HG02678 (cell line): ENCODE results near the gene FAM118A.
"Not testable (repeated sequence)": the region's sequence is repeated elsewhere in the genome, so short reads cannot be mapped to it uniquely, and the experiment has no call there.

Experiments
- ATAC-seq: cut with Tn5 transposase; IDR thresholded peaks from one replicate; pipeline ENCODE4 v1.9.1; 2021; ENCODE audit warnings: mild to moderate bottlenecking, moderate library complexity; ENCODE audit not compliant: unreplicated experiment

FAM118A gene

DNA sequence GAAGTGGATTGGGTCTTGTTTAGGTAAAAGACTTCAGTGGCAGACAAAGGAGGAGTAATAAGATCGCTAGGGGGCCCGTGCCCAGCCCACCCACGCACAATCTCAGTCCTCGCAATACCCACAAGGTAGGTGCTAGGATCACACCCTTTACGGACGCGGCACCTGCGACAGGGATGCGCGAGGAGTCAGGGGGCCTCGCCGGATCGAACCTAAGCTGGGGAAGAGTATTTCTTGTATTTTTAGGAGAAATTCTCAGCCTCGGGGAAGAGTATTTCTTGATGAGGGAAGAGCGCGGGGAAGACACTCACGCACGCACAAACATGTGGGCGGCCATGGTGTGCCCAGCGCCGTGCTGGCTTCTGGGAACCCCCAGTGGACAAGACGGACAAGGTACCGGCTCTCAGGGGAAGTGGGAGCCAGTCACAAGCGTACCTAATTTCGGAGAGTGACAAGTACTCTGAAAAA lies 745 bp upstream of the FAM118A start:
- ATAC-seq, result no peak

DNA sequence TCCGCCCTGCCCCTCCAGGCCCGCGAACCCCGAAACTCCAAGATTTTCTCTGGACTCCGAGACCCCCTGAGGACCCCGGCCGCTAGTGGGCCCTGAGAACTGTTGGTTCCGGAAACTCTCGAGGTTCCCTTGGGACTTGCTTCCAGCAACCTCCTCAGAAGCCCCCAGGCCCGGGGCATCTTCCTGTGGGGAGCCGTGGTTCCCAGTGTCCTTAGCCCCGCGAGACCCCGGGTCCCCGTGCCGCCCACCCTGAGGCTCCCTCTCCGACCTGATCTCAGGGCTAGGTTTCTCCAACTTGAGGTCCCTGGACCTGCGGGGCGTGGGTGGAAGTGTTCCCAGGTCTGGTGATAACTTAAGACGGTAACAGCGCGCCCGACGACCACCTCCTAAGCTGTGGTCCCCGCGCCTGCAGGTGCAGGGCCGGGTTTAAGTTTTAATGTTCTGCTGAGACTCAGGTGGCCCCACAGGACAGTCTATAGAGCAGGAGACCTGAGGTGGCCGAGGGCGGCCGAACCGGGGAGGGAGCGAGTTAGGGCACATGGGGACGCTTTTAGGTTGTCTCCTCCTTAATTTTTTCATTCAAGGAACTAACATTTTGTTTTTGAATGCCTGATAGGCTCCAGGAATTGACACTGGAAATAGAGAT lies 720 bp downstream of the FAM118A start:
- ATAC-seq, result no peak

DNA sequence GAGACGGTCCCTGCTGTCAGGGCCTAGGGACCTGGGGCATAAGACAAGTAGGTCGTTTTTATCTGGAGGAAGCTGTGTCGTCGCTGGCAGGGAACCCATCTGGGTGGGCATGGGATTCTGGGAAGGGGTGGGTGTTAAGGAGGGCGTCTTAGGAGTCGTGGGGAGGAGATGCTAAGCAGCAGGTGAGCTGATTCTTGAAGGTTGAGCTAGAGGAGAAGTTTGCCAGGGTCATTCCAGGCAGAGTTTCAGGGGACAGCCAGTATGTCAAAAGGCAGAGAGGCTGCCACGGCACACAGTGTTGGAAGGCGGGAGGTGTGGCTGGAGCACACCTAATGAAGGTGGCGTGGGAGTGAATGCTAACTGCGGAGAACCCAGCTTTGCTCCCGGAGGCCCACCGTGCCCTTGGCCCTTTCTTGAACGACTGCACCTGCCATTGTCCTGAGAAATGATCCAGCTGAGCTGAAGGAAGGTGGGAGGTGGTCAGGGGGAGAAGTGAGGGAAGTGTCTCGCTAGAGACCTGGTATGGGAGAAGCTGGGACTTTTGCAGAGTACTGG lies 1.3 kb downstream of the FAM118A start:
- ATAC-seq, result no peak

DNA sequence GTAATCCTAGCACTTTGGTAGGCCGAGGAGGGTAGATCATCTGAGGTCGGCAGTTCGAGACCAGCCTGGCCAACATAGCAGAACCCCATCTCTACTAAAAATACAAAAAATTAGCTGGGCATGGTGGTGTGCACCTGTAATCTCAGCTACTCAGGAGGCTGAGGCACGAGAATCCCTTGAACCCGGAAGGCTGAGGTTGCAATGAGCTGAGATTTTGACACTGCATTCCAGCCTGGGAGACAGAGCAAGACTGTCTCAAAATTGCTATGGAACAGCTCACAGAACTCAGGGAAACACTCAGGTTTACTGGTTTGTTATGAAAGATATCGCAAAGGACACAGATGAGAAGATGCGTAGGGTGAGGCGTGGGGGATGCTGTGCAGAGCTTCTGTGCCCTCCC lies 2.7 kb downstream of the FAM118A start:
- no peak for ATAC-seq

DNA sequence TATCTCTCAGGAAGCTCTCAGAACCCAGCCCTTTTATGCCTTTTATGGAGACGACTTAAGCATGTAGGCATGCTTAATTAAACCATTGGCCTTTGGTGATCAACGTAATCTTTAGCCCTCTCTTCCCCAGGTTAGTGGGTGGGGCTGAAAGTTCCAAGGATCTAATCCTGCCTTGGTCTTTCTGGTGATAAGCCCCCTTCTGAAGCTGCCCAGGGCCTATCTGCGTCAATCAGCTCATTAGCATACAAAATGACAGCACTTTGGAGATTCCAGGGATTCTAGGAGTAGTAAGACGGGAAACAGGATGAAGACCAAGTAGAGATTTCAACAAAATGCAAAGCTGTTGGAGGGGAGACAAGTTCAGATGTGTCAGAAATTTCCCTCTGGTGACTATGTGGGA lies 3.1 kb downstream of the FAM118A start:
- no peak for ATAC-seq

DNA sequence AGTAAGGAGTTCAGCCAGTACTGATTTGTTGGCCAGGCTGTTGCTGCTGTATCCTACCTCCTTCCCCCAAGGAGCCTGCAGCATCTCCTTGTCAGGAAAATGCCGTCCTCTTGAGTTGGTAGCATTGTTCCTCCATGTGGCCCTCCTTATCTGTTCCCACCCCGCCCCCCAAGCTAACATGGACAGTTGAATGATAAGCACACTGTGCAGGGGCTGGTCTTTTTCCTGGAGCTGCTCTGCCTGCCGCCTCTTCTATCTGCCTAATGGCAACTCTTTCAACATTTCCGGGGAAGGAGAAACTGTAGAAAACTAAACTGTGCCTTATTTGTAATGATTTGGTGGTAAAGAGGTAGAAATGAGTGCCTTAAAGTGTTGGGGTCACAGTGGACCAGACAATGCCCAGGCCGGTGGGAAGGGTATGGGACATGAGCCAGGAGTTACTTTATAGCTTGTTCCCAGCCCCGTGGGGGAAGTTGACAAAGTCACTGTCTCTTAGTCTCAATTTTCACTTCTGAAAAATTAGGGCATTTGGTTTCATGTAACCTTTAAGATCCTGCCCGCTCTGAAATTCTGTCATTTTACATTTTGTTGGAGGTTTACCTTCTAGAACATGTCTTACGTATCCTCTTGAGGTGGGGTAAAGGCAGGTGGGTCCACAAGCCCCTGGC lies 4.5 kb downstream of the FAM118A start:
- no peak for ATAC-seq

DNA sequence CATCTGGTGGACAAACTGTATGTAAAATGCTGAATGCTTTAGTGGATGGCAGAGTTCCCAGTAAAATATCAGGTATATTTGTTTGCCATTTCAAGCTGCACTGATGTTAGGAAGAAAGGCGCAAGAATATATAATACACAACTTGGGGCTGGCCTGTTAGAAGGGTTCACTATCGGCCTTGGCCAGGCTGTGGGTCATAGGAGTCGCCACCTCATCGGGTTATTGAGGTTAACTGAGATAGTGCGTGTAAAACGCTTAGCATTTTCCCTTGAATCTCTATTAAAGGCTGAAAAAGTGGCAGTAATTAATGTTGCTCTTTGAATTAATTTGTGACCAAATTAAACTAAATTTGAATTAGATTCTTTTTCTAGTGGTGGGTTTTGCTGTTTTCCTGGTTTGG lies 5.1 kb downstream of the FAM118A start:
- no peak for ATAC-seq

DNA sequence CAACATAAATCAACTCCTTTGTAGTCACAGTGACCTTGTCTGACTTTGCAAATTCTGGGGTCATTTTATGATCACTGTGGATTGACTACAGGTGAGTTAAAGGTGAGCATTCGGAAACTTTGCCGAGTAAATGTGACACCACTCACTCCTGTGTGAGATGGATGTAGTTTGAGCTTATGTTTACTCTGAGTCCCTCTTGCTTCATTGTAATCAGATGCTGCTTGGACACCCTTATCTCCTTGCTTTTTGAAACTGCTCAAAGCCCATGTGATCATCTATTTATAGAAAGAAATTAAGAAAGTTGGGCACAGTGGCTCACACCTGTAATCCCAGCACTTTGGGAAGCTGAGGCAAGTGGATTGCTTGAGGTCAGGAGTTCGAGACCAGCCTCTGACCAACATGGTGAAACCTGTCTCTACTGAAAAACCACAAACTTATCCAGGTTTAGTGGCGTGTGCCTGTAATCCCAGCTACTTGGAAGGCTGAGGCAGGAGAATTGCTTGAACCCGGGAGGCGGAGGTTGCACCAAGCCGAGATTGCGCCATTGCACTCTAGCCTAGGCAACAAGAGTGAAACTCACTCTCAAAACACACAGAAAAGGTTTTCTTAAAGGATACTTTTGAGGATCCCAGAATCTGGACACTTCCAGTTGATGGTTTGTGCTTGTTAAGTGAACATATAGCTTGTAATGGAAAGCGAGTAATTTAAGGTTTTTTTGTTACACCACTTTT lies 7.2 kb downstream of the FAM118A start:
- ATAC-seq, result no peak

DNA sequence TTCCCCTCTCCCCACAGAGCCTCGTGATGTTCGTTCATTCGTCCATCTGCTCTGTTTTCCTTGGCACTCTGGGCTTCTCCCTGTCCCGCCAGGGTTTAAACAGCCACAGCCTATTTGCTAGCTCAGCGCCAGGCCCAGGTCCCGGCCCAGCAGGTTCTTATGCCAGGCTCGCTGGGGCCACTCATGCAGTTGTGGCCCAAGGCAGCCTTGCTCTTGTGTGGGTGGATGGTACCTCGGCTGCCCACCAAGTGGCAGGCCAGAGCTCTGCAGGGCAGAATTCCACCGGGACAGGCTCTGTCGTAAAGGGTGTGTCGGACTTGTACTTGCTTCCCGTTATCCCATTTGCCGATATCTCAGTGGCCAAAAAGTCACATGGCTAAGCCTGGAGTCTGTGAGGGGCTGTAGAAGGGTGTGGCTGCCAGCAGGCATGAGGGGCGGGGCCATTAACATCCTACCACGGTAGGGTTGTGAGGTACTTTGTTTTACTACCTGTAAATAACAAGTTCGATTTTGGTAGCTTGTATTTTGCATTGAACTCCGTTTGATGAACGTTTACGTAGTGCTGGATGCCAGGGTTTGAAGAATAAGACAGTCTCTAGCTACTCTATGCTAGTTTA lies 7.9 kb downstream of the FAM118A start:
- no peak for ATAC-seq

DNA sequence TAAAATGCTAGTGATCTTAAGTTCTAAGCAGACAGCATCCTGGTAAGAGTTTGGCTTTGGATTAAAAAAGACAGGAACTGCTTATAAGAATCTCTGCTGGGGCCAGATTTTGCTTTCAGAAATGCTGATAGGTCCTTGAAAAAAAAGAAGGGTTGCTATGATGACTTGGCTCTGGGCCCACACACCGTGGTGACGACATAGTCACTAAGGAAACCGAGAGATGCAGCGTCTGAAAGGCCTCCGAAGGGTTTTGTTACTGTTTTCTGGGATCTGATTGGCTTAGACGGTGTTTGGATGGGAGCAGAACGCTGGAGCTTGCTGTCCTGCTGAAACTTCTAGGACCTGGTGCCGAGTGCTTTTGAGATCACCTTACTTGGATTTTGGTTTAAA lies 8.4 kb downstream of the FAM118A start:
- ATAC-seq, result no peak

DNA sequence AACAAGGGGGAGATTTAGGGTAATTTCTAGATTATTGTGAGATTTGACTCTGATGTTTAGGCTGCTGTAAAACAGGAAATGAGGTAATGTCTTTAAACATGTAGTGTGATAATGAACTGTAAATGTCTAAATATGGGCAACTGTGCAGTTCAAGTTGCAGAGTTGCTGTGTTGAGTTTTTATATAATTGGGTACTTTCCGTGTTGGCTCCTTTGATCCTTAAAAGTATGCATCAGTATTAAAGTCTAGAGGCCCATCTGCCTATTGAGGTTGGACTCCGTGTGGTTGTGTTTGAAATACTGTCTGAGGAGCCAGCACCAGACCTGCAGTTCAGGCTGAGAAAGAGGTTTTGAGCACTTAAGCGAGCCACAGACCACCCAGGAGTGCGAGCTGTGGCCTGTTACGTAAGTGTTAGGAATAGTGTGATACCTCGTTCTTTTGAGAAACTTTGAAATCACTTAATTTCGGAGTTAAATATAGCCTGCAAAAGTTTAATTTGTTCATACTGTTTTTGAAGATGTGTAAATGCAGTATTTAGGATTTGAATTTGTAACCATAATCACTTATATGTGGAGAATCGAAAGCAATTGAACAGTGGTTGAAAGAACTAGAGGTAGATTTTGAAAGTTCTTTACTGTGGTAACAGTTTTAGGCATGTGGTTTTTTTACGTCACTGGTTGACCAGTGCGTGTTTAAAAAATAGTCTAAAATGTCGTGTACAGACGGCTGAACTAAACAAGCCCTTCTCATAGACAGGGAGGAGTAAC lies 9.0 kb downstream of the FAM118A start:
- no peak for ATAC-seq

DNA sequence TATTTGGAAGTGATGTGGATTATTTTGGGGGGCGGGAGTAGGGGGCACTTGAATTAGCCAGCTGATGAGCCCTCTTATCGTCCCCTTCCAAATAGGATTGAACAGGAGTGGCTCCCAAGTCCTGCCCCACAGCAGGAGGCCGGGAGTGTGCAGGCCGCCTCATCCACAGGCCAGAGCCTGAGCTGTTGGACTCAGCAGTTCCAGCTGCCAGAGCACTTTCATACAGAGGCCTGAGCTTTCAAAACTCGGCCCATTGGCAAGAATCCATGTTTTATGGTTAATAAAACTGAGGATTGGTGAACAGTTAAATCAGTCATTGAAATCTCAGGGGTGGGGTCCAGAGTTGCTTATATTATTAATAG lies 9.6 kb downstream of the FAM118A start:
- ATAC-seq, result no peak

DNA sequence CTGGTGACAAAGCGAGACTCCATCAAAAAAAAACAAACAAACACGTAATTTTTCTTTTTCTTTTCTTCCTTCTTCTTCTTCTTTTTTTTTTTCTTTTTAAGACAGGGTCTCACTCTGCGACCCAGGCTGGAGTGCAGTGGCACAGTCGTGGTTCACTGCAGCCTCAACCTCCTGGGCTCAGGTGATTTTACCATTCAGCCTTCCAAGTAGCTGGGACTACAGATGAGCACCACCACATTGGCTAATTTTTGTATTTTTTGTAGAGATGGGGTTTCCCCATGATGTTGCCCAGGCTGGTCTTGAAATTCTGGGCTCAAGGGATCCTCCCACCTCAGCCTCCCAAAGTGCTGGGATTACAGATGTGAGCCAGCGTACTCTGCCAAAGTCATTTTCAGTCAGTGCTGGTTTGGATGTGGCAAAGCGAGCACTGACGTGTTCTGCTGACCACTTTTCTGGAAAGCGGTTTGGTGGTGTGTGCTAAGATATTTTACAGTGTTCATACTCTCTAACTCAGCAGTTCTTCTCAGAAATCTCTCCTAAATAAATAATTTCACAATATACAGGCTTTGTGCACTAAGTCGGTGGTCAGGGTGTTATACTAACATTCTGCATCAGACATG lies 10.7 kb downstream of the FAM118A start:
- no peak for ATAC-seq

DNA sequence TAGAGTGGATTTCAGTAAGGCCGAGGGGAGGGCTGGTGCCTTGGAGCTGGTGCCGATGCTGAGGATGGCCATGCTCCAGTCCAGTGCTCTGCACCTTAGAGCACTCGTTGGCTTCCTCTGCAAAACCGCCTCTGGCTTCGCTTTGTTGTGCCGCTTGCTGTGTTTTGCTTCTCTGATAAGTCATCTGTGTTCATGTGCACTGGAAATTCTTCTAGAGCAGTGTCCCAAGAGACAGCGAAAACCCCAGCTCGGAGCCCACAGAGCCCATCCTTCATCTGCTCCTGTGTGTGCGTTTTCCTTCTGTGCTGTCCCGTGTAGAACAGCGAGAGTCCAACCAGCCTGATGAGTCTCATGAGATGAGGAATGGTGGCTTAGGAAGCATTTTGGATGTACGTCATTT lies 12.1 kb downstream of the FAM118A start:
- ATAC-seq, result no peak

DNA sequence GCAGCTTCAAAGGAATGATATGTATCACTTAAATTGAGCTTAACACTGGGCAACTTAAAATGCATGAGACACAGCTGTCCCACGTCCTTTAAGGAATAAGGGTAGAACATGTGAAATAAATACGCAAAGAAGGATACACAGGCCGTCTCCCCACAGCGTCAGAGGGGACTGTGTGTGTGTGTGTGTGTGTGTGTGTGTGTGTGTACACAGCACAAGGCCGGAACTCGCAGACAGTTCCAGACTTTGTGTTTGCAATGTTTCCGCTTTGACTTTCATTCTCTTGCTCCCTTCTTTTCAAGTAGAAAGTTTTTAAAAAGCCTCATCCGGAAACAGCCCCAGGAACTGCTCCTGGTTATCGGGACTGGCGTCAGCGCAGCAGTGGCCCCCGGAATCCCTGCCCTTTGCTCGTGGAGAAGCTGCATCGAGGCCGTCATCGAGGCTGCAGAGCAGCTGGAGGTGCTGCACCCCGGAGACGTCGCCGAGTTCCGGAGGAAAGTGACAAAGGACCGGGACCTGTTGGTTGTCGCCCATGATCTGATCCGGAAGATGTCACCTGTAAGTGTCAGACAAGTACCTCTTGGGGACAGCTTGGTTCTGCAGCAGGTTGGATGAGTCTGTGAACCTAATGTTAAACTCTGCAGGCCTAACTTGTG lies 13.3 kb downstream of the FAM118A start:
- no peak for ATAC-seq

DNA sequence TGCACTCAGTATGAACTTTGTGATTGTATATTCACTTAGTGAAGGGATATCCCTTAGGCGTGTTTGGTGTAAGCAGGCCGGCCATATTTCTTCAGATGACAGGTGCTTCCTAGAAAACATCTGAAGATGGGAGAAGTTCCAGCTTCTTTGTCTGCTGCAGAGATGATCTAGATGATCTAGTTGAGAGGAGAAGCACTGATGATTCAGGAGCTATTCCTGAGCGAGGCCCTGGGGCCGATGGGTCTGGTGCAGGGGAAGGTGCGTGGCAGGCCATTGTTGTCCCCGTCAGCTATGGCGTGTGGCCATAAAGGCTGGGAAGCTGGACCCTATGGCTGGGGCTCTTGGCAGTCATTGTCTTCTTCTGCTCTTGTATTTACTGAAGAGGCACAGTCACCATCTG lies 14.0 kb downstream of the FAM118A start:
- ATAC-seq, result no peak

DNA sequence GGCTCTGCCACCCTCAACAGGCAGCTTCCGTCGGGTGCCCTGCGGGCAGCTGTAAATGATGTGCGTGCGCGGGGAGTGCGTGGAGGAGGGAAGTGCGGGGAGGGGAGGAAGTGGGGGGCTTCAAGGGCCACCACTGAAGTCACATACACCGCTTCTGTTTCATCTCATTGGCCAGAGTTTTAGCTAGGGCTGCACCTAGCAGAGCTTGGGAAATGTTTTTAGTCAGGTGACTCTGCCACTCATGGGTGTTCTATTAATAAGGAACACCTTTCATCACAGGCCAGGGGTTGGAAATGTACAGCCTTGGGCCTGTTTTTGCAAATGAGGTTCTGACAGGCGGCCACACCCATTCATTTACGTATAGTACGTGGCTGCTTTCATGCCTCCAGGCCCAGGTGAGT lies 14.6 kb downstream of the FAM118A start:
- ATAC-seq, result no peak

DNA sequence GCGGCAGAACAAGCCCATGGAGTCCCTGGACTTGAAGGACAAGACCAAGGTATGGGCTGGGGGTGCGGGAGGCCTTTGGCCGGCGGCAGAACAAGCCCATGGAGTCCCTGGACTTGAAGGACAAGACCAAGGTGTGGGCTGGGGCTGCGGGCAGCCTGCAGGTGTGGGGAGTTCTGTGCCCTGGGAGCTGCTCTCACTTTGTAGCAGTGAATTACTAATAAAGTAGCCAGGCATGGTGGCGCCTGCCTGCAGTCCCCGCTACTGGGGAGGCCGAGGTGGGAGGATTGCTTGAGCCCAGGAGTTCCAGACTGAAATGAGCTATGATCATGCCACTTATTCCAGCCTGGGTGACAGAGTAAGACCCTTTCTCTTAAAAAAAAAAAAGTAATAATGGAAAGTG lies 18.5 kb downstream of the FAM118A start:
- not testable (repeated sequence) for ATAC-seq

DNA sequence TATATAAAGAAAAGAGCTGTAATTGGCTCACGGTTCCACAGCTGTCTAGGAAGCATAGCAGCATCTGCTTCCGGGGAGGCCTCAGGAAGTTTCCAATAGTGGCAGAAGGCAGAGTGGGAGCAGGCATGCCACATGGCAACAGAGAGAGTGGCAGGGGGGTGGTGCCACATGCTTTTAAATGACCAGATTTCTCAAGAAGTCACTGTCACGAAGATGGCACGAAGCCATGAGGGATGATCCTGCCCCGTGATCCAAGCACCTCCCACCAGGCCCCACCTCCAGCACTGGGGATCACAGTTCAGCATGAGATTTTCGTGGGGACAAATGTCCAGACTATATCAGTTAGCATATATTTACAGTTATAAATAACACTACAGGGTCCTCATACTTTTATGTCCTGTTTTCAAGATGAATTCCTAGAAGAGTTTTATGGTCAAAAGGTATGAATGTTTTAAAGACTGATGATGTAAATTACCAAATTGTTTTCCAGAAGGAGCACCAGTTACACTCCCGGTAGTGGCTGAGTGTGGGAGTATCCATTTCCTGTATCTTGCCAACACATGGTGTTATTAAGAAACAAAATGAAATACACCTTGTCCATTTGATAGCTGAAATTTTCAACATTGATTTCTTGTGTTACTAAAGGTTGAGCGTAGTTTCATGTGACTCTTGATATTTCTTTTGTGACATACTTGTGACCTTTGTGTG lies 19.2 kb downstream of the FAM118A start:
- ATAC-seq, result no peak
